GM18858 (cell line): ENCODE data around the gene ACBD6.
"Not testable (repeated sequence)": the region's sequence is repeated elsewhere in the genome, so short reads cannot be mapped to it uniquely, and the experiment has no call there.

ENCODE experiments used
- ATAC-seq: cut with Tn5 transposase; IDR thresholded peaks from one replicate; pipeline ENCODE4 v1.9.1; 2021; ENCODE audit not compliant: unreplicated experiment

Gene ACBD6, protein sequence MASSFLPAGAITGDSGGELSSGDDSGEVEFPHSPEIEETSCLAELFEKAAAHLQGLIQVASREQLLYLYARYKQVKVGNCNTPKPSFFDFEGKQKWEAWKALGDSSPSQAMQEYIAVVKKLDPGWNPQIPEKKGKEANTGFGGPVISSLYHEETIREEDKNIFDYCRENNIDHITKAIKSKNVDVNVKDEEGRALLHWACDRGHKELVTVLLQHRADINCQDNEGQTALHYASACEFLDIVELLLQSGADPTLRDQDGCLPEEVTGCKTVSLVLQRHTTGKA

DNA sequence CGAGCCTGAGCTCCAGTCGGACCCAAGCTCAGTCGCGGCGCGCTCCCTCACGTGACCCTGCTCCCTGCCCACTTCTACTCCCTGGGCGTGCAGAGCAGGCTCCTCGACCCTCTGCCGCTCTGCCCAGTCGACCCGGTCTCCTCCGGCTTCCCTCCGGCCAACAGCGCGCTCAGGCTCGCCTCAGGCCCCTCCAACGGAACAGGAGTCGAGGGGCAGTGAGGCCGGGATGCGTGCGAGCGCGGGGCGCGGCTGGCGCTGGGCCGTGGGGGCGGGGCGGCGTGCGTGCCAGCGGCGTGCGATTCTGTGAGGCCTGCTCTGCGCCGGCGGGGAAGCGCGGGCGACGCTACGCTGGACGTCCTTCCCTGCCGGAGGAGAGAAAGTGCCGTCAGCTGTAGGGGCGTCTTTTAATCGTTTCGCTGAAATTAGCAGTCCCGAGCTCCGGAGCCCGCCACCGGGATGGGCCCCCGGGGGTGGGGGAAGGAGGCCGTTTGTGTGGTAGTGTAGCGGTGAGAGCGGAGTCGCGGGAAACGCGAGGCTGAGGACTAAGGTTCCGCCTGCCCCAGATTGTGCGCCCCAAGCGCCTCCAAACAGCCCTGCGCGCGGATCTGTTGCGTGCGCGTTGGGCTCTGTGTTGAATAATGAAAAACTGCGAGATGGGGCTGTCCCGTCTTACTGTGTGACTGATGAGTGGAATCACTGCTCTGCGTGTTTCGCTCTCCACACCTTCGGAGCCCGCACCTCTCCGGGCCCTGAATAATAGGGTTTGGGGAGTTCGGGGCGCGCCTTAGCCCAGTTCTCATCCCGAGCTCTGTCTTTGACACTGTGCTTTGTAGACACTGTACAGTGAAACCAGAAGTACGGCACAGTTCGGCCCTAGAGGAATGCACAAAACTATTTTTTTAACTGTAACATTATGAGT is at the start of gene ACBD6:
Gene ACBD6 (minus strand): TSS at position 217 of the 919 bp plus-strand sequence. CDS start 311 bp downstream, outside the sequence.
- peak; percentile 76 for ATAC-seq

DNA sequence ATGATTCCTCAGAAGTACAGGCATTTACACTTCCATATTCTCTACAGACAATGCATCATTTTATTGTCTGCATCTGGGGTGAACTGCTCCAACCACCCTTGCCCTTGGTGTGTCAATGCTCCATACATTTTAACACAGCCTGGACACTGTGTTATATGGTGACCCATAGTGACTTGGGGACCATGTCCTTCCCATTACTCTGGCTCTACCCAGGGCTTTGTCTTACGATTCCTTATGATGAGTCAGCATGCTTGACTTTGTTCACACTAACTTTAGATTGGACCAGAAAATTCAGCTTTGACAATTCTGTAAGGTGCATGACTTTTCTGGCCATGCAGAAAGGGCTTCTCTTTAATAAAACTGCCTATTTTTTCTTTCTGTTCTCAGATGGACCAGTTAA is 49.6 kb upstream of the ACBD6 start:
- ATAC-seq = no peak

DNA sequence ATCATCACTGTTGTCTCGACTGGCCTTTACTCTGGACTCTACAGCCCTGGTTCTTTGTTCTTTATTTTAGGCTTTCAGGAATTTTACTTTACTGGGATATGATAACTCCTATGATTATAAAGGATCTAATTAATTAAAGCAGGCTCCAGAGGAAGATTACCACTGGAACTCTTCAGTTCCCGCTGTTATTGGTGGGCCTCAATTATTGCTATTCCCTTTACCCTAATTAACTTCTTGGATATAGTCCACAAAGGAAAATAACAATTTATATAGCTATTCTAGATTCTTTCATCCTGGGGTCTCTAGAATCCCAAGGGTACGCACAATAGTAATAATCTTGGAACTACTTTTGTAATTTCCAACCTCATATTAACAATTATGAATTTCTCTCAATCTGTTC is 47.9 kb upstream of the ACBD6 start:
- ATAC-seq = no peak

DNA sequence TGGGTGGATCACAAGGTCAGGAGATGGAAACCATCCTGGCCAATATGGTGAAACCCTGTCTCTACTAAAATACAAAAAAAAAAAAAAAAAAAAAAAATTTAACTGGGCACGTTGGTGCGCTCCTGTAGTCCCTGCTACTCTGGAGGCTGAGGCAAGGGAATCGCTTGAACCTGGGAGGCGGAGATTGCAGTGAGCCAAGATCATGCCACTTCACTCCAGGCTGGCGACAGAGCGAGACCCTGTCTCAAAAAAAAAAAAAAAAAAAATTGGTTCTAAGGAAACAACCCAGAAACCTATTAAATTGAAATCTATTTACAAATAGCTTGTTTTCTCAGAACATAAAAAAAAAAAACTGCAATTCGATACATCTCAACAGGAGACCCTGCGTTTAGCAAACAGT is 47.4 kb upstream of the ACBD6 start:
- not testable (repeated sequence) for ATAC-seq

DNA sequence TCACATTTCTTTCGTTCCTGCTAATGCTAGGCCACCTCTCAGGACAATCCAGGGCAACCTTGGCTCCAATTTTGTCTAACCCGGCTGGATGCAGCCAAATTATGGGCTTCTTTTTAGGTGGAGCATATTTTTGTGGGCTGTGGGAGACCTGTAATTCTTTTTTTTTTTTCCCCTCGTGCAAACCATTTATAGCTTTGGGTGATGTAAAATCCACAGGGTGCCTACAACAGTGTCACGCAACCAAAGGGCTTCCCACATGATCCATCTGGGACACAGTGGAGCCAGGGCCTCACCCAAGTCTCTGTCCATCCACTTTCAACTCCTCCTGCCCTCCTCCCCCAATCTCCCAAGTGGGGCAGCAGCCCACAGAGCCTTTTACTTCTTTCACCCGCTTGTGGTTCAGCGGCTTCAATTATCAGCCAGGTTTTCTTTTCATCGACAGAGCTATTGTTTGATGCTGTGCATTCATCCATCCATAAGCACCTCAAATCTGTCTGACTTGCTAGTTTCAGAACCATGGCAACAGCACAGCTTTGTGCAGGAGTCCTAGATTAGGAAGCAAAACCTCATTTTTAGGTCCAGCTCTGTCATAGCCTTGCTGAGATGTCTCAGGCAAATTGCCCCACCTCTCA is 46.4 kb upstream of the ACBD6 start:
- ATAC-seq = no peak

DNA sequence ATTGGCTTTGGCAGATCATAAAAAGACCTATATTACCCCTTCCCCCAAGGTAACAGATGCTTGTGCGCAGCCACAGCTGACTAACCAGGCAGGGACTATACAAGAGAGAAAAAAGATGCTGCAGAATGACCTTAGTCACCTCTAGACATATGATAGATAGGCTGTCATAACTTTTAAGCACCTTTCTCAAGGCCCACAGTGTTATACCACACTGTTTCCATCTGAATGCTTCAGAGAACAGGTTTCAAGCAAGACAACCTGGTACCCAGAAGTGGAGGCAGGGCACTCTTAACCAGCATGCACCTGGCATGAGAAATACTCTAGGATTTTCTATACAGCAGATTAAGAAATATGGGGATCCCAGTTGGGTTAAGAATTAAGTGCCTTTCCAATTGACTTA is 43.6 kb upstream of the ACBD6 start:
- no peak for ATAC-seq

DNA sequence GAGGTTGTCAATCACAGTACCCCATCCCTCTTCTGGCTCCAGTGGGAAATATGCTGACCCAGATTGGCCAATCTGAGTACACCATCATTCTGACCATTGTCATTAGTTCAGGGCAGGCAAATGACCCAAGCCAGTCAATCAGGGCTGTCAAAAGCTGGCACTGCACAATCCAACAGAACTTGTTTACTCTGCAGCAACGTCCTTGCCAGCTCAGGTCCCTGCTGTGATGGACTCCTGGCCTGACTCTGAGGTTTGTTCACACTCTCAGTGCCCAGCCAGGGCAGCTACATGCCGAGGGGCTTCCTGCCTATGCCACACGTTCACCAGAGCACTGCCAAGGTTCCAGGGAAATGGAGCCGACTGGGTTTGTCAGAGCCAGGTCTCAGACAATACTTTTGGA is 41.7 kb upstream of the ACBD6 start:
- no peak for ATAC-seq

DNA sequence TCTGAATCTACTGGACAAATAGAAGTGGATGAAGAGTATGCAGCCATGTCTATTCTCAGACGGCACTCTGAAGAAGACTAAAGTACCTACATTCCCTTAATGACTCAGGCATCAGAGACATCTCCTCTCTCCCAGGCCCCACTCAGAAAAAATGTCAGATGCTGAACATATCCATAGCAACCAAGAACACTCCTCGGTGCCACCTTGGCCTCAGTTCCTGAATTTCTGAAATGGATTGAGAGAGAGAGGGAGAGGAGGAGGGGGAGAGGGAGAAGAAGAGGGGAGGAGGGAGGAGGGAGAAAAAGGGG is 40.4 kb upstream of the ACBD6 start:
- no peak for ATAC-seq

DNA sequence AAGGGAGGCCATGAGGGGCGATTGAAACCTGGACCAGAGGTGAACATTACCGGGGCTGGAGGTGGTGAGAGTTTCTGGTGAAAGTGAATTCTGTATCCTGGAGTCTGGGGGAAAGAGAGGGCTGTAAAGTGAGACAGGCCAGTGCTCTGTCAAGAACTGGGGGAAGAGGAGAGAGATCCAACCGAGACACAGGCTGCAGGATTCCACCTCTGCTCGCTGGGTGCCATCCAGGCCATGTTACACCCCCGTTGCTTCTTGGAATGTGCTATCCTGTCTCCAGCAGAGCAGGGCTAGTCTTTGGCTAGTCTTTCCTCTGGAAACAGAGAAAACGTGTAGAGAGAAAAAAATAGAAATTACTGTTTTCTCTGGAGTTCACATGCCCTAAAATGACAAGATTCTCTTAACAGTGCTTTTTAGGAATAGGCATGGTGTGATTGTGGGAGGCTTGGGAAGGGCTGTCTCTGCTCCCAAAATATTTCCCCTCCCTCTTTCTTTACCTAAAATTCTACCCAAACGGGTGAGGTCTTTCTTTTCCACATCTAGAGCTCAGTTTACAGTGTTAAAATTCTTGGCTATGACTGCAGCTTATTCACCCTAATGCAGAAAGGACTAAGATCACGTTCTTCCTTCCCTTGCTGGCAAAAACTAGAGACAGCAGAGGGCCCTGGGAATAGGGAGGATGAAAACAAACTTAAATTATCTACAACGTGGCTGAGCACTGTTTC is 39.9 kb upstream of the ACBD6 start:
- ATAC-seq = no peak

DNA sequence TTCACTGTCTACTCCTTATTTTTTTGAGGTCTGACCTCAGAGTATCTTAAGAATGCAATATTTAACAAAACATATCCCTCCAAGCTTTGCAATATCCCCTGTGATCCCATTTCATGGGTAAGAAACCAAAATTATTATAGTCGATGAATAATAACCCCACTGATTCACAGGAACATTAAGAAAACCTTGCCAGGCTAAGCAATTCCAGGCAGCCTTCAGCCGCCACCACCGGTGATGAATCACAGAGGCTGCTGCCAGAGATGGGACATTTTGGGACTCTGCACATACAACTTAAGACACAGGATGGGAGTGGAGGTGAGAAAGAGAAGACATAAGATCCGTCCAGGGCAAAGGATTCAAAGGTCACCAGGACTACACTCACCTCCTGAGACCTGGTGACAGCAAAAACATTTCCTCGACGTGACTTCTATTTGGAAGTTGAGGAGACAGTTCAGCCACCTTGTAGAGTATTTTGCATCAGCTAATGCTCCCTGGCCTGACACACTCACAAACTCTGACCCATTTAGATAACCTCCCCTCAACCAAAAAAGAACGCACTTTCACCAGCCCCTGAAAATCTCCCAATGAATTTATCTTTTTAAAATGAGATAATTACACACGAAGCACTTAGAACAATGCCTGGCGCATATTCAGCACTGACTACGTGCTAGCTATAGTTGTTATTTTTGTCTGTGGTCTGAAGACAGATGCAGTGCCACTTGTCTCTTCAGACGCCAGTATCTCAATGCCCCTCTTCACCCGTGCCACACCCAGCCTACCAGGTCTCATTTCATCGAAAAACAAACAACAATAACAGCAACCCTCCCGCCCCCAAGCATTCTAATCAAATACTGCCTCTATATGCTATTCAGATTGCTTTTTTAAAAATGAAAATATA is 38.6 kb upstream of the ACBD6 start:
- ATAC-seq = no peak

DNA sequence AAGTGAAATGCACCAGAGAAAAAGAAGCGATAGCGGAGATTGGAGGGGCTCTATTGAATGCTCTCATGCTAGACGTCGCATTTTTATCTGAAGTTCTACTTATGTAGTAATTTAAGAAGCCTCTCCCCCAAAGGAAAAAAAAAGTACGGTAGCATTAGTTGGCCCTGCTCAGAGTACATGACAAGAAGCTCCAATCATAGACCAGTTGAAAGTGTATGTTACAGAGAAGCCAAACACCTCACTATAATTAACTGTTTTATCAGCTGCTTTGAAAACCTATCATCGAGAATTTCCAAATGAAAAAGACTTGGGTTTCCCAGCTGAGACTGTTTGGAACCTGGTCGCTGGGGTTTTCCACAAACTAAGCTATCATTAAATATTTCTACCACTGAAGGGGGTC is 36.8 kb upstream of the ACBD6 start:
- no peak for ATAC-seq

DNA sequence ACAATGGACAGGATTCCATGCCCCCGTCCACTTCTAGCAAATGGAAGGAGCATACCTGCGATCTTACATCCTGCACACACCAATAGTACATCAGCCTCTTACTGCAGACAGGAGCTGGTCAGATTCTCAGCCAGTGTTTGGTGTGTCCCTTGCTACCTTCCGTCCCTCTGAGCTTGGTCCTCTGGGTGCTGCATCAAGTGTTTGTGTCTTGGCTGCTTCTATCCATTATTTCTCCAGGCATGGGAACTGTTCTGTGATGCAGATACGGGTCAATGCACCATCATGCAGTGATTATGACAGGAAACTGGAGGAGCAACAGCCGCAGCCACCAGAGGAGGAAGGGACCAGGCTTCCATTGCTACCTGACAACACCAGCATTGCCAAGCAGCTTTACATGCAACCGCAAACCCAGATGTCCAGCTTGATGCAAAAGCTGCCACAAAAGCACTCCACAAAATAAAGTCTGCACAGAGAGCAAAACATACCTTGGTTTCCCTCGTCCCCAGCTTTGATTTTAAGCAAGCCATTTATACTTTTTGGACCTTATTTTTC is 34.5 kb upstream of the ACBD6 start:
- no peak for ATAC-seq

DNA sequence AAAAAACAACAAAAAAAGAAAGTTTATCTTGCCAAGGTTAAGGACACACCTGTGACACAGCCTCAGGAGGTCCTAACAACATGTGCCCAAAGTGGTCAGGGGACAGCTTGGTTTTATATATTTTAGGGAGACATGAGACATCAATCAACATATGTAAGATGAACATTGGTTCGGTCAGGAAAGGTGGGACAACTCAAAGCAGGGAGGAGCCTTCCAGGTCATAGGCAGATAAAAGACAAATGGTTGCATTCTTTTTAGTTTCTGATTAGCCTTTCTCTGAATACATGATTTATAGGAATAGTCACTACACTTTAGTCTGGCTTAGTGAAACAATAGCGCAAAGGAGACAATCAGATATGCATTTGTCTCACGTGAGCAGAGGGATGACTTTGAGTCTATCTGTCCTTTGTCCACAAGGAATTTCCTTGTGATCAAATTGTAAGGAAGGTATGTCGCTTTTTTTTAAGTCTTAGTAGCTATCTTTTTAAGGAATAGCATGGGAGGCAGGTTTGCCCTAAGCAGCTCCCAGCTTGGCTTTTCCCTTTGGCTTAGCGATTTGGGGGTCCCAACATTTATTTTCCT is 33.1 kb upstream of the ACBD6 start:
- no peak for ATAC-seq

DNA sequence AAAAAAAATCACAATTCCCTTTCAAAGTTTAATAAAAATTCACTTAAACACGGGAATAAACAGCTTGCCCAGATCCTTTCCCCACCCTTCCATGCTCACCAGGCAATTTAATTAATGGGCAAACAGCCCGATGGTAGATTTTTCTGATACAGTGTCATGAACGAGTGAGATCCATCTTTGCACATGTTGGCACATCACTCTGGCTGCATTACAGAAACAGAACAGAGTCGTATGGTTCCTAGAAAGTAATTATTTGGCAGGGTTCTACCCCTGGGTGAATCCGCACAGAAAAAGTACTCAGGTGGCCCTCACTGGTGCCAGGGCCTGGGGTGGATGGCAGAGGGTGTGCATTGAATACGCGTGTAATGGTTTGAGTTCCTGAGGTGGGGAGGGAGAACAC is 31.8 kb upstream of the ACBD6 start:
- no peak for ATAC-seq

DNA sequence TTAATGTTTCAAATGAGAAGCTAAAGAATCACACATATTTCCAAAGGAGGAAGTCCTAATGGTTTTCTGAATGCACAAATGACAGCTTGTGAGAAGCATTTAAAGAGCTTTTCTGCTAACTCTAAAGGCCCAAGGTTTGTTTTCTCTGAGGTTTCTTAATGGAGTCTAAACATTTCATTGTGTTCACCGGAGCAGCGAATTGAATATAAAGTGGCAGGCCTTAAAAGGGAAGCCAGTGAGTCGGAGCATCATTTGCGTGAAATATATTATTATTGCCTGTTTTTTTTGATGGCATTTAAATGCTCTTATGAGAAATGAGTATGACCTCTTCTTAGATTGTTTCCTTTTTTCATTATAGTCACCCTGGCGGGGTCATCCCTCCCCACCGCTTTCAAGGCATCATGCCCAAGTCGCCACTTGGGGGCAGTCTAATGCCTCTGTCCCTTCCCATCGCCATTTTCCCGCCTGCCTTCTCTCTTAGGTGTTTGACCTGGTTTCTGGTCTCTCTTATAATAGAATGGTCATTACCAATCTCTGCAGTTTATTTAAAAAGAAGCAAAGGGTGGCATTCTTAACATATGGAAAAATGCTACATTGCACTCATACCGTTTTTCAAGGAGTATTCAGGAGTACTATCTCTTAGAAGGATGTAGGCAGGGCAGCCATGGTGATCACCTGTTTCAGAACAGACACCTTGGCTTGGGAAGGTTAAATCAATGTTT is 31.1 kb upstream of the ACBD6 start:
- no peak for ATAC-seq

DNA sequence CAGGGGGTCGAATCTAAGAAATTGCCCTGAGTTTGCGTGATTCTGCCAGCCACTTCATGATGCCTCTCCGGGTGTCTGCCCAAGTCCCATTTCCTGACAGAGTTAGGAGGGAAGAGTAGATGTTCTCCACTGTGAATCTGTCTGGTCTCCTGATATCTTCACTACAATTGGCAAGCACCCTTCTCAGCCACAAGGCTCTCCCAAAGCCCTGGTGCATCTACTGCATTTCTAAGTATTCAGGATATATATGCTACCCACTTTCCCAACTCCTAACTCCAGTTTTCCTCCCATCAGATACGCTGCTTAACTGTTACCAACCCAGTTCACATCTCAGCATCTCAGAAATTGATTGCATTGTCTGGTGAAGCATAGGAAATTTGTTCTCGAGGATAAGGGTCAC is 30.5 kb upstream of the ACBD6 start:
- no peak for ATAC-seq

DNA sequence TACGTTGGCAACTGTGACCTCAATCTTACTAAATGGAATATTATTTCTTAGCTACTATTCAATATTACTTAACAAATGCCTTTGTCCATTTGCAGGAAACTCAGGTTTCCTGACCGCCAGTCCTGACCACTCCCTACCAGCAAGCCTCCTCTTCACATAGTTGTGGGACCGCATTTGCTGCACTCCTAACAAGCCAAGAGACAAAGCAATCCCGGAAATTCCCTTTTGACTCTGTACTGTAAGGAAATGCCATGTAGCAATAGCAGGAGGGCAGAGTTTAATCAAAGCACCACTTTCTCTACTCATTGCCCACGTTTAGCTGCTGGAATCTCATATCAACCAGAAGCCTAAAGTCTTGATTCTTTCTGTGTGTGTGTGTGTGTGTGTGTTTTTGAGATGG is 28.1 kb upstream of the ACBD6 start:
- no peak for ATAC-seq

DNA sequence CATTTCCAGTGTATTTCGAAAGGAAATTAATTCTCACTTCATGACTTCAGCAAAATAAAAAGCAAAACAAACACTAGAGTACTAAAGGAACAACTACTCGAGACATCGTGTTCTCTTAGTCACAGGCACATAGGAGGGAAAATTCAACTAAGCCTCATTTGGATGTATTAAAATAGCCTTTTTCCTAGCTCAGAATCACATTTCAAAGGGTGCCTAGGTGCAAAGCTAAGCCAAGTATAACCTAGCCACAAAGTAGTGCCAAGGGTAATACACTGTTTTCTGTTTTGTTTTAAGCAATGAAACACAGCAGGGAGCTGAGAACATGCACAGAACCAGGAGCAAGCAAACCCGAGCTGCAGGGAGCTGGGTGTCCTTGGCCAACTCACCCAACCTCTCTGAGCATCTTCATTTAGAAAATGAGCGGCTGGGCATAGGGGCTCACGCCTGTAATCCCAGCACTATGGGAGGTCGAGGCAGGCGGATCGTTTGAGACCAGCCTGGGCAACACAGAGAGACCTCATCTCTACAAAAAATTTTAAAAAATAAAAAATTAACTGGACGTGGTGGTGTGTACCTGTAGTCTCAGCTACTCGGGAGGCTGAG is 26.6 kb upstream of the ACBD6 start:
- no peak for ATAC-seq
